Fibroblast of skin of left biceps (primary cell): ENCODE data around the gene WWOX.

Source experiments
- DNase-seq, 2 experiments: peaks; one replicate each; pipeline ENCODE4 v3.0.0-alpha.2; 2013; ENCODE audit warnings: low read depth in 2 of 2

WWOX gene

DNA sequence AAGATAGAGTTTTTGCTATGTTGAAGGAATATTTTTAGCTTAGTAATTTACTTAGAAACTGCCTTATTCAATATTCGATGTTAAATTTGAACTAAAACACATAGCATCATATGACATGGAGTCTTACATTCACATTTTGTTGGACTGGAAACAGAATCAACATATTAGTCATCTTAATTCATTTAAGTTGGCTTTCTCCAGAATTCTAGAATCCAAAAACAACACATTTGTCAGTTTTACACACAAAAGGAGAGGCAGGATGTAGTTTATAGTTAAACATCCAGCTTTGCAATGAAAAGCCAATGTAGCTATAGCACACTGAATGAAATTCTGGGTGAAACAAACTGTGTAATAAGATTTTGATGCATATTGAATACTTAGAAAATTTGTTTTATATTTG lies 43.3 kb downstream of the WWOX start:
- DNase-seq: no peak

DNA sequence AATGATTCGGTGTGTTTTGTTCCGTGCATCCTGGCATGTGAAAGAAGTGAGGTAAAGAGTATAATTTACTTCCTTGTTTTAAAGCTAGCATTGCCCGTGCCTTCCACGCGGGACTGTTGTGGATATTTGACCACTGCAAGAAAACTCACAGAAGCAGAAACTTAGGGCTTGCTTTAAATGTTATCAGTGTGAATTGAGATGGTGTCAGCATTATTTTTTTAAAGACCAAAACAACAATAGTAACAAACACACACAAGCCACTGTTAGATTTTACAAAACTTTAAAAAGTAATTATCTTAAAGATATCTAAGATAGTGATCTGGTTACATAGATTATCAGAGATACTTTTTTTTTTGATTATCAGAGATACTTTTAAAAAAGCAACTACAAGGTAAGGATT lies 47.4 kb downstream of the WWOX start:
- no peak for DNase-seq

DNA sequence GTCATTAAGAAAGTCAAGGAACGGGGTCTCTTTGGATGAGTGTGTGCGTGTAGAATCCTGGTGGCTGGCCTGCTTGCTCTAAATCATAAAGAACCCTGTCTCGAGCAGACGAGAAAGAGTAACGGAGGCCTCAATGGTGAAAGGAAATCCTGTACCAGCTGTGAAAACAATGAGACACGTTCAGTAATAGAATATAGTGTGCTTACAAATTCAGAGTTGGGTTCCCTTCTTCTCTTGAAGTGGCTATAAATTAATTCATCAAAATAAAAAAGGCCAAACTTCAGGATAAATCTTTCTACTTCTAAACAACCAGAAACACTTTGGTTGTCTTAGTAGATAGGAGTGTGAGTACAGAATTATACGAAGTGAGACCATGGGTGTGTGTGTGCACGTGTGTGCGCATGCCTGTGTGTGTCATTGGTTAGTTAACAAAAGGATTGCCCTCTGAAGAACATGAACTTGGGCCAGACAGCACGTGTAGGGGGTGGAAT lies 48.5 kb downstream of the WWOX start:
- DNase-seq: no peak

DNA sequence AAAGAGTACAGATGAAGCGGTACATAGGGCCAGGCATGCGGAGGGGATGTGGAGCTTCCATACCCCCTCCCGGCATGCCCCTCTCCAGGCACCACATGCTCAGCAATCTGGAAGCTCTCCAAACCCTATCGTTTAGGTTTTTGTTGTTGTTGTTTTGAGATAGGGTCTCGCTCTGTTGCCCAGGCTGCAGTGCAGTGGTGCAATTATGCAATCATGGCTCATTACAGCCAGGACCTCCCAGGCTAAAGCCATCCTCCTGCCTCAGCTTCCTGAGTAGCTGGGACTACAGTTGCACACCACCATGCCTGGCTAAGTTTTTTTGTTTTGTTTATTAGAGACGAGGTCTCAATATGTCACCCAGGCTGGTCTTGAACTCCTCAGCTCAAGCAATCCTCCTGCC lies 50.8 kb downstream of the WWOX start:
- DNase-seq: no peak

DNA sequence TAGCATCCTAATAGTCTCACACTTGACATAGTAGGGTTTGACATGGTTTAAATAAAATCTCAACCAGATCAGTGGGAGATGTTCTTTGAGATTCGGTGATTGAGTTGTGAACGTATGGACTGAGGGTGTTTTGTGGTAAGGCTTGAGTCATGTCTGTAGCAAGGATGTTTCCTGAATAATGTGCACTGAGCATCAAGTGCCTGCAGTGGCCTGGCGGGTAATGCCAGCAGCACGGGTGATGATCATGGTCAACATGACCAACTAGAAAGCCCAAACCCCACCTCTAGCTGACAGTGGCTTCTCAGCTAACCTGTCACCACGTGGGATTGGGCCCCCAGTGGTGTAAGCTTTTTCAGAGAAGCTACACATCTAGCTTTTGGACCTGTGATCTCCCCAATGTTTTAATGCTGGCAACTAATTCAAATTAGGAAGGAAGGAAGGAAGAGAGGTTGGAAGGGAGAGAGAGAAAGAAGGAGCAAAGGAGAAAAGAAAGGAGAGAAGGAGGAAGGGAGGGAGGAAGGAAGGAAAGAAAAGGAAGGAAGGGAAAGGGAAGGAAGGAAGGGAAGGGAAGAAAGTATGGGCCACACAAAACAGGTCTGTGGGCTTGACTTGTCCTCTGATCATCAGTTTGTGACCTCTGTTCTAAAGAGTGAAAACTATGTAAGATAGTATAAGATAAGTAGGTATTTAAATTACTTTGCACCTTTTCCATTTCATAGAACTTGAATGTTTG lies 55.4 kb downstream of the WWOX start:
- DNase-seq: no peak

DNA sequence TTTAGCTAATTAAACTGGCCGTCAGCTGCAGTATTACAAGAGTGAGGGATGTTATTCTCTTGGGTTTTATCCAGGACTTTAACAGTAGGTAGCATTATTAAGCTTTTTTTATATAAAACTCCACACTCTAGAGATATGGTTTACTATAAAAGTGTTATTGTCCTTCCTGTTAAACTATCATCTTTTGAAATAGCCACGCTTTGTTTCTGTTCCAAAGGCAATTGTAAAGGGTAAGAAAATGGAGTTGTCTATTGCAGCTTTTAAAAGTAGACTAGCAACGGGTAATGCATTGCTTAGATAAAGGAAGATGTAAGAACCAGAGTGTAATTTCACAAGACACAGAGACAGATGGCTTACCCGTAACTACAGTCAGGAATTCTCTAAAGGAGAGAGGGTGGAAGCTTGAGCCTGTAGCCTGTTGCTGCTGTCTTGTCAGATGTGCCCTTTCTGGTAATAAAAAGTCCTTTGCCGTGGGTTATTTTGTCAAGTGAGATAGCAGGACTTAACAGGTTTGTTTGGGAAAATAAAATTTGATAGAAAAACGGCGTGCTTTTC lies 56.4 kb downstream of the WWOX start:
- no peak for DNase-seq

DNA sequence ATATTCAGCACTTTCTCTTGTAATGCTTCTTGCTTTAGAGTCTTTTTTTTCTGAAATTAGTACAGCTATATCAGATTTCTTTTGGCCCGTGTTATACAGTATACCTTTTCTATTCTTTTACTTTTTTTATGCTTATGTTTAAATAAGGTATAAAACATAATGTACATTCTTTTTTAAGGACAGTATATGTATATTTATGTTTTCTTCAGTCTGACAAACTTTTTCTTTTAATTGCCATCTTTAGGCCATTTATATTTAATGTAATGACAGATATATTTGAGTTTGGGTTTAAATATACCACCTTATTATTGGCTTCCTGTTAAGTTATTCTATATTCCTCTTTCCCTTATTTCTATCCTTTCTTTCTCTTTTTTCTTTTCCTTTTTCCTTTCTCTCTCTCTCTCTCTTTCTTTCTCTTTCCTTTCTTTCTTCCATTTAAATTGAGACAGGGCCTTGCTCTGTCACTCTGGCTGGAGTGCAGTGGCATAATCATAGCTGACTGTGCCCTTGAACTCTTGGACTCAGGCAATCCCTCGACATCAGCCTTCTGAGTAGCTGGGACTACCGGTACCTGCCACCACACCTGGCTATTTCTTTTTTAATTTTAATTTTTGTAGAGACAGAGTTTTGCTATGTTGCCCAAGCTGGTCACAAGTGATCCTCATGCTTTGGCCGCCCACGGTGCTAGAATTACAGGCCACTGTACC lies 61.7 kb downstream of the WWOX start:
- DNase-seq: no peak

DNA sequence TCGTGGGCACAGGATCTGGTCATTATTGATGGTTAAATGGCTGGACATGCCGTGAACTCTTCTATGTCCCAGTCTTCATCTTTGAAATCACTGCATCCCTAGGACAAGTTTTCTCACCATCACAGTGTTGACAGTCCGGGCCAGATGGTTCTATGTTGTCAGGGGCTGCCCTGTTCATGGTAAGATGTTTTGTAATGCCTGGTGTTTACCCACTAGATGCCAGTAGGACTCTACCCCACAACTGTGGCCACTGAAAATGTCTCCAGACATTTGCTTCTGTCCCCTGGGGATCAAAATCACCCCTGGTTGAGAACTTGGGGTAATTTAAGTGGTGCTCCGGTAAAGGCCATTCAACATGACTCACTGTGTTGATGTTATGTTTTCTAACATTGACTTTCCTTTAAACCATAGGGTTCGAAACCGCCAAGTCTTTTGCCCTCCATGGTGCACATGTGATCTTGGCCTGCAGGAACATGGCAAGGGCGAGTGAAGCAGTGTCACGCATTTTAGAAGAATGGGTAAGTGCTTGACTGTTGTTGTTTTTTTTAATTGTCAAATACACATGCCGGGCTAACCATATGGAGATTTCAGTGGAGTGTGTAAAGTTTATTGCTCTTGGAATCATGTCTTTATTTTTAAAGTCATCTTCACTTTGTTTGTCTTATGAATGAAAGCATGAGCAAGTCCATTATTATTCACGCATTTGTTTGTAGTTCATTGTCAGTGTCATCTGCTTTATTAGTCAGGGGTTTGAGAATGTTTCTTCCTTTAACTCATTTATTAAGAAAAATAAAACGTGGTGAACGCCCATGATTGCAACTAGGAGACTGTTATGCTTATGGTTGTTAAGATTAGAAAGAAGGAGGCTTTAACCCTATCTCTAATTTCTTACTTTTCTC lies 64.6 kb downstream of the WWOX start:
- no peak for DNase-seq

DNA sequence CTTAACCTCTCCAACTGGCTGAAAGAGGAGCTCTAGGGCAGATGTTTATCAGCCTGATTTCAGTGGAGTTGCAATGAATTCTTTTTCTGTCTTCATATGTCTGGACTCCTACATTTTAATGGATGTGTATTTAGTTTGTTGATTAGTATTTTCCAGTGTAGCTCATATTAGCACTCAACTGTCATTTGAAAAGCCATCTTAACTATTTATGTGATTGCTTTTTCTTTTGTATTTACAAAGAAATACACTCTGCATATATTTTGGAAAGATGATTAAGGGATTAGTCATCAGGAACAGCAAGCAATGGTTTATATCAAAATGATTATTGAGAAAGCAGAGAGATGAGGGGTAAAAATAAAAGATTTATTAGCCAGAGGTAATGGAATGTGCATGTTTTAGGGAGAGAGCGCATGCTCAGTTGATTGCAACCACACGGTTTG lies 71.1 kb downstream of the WWOX start:
- DNase-seq: no peak

DNA sequence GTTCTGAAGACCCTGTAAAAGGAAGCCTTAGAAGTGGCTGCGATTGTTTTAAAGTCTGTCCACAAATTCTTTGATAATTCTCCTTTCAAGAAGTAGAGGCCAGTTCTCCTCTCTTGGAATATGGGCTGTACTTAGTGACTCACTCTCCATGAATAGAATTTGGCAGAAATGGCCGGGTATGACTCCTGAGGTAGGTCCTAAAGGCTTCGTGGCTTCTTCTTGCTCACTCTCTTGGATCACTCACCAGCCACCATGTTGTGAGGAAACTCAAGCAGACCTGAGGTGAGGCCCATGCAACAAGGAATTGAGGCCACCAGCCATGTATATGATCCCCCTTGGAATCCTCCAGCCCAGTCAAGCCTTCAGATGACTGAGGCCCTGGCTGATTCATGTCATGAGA lies 75.8 kb downstream of the WWOX start:
- no peak for DNase-seq

DNA sequence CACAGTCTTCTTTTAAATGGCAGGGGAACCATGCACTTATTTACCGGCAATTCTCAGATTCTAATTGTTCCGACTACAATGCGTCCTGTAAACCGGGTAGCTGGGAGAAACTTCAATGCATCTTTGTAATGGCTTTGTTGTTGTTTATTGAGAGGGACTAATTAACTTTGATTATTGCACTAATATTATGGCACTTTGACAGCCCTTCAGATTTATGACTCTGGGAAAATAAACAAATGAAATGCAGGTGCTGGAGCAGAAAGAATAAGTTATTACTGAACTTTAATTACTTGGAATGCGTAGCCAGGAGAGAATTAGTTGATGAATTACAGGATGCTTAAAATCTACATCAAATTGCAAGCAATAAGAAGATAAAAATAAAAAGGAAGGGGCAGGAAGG lies 77.0 kb downstream of the WWOX start:
- no peak for DNase-seq

DNA sequence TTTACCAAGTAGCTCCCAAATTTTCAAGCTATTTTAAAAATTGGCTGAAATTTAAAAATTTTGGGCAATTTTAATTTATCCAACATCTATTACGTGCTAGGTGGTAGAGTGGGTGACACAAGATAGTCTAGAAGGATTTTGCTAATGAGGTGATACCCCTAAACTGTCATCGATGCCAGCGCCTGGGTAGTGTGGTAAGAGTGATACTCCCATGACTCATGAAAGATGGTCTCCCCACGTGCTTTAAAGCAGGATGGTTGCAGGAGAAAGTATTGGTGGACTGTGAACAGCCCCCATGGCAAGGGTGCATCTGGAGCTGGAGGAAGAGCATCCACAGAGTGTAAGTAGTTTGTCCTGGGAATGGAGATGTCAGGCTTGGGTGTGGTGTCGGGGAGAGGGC lies 77.8 kb downstream of the WWOX start:
- DNase-seq: no peak

DNA sequence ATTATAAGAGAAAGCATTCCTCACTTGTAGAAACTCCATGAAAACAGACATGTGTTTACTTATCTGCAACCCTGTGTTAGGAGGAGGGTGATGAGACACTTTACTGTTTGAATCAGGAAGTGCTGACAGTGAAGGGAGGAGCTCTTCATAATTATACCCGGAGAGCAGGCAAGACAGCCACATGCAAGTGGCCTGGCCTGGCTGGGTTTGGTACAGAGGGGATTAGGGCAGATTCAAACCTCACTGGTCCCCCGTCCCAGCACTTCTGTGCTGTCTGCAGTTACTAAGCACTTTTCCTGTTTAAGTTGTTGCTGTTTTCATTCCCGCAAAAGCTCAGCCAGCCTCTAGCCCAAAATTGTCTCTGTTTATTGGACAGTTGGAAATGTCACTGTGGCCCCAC lies 78.5 kb downstream of the WWOX start:
- no peak for DNase-seq

DNA sequence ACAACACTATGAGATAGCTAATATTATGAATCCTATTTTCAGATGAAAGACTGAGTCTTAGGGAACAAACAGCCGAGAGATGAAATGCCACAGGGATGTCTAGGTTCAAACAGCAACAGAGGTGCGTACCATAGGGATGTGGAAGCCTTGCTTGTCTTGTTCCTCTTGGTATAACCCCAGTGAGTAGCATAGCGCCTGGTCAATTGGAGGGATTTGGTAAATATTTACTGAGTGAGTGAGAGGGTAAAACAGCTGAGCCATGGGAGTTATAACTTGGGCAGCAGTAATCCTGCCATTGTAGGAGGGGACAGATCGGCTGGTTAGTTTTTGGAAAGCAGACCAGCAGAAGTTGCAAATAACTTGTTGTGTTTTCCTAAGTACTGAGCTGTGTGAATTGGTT lies 80.2 kb downstream of the WWOX start:
- no peak for DNase-seq

DNA sequence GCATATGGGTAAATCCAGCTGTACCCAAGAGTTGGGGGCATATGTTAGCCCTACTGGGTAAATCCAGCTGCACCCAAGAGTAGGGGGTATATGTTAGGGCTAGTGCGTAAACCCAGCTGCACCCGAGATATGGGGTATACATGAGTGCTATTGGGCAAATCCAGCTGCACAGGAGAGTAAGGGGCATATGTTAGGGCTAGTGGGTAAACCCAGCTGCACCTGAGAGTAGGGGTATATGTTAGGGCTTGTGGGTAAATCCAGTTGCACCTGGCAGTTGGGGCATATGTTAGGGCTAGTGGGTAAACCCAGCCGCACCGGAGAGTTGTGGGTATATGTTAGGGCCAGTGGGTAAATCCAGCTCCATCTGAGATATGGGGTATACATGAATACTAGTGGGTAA lies 80.9 kb downstream of the WWOX start:
- no peak for DNase-seq

DNA sequence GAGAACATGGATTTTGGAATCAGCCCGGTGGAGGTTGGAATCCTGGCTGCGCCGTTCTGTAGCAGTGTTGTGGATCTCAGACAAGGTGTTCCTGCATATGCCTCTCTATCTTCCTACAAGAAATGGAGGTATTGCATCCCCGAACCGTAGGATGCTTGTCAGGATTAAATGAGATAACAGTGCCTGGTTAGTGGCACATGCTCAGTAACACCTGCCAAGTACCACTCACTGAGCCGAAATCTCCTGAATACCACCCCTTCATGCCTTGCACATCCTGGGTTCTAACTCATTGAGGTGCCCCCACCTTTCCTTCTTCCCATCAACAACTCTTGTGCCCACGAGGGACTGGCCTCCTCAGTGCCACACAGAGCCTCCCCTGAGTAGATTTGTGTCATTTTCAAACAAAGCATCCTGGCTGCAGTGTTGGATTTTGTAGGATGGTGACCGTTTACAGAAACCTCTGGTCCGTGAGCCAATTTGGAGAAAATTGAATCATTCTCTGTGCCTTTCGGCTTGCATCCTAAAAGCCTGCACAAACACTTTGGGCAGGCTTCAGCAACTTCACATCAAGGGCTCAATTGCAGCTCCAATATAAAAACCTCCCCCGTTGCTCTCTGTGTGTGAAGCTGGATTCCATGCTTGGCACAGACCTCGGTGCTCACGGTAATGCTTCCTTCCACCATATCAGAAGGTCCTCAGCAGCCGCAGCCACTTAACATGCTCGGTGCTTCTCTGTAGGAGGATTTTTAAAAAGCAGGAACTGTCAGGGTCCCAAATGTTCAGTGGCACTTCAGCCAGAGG lies 84.2 kb downstream of the WWOX start:
- DNase-seq: no peak

DNA sequence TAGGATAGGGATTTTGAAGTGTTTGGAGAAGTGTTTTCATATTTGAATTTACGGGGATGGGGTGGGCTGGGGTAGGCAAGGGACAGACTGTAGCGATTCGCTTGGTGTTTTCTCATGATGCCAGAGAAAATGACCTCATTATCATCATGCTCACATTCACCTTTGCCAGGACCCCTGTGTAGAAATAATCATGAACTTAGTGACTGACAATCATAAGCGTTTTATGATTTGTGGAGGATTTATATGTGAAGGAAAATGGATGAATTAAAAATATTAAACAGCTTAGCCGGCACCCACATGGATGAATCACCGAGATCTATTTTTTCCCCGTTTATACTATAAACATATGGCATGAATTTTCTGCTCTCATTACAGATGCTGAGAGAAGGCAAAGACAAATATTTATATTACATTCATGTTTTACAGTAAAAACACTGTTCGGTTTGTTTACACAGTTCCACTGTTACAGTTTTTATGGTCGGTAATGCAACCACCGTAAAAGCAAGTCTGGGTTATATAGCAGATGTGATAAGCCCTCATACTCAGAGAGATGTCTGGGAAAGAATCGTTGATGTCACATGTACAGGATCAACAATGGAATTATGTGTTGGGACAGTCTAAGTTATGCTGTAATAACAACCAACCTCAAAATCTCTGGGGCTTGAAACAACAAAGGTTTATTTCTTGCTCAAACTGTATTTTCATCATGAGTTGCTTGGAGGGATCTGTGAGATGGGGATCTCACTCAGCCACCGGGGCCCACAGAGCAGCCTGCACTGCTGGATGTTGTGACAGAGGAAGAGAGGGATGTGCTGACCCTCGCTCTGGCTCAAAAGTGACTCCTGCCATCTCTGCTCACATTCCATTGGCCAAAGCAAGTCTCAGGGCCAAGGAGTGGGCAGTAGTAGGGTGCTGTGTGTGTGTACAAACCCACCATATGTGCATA lies 85.1 kb downstream of the WWOX start:
- DNase-seq: peak; percentile 10 to 13

DNA sequence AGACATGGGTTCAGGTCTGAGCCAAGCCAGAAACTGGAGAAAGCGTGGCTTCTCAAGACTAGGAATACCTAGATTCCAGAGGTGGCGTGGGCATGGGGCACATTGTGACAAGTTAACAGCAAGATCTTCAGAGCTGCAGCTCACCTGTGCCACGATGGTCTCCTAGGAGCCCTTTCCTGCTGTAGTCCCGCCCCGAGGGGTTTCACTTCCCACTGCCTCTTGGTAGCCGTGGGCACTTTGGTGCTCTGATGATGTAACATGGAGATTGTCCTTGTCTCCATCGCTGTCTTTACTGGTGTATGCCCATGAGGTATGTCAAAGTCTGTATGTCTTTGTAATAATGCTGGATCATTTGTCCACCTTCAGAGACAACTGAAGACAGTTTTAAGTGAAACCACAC lies 89.7 kb downstream of the WWOX start:
- no peak for DNase-seq

DNA sequence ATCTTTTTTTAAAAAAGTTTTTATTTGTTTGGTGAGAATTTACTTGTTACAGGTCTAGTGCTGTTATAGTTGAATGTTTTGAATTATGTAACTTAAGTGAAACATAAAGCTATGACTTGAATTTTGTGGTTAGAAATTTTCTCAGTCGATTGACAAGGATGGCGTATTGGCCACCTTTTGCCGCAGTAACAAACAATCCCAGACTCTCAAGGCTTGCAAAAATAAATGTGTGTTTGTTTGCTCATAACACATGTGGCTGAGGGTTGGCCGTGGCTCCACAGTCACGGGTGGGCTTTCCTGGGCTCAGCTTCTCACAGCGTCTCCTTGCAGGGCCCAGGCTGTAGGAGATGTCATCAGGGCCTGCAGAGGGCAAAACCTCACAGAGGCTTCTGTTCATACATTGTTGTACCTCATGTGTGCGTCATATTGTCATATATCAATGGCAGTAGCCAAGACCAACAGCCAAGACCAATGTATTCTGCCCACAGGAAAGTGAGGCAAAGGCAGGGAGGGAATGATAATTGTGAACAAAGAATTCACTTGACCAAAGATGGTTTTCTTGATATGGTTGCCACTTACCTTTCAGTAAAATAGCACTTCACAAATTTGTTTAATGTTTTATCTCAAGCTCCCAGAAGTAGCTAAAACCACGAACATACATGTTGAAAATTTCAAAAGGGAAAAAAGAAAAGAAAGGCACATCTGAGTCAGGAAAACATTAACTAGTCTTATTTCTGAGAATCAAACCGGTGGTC lies 93.5 kb downstream of the WWOX start:
- no peak for DNase-seq
